GM13977 (cell line): ENCODE measurements around the gene BAD.
A peak's percentile ranks its signal among the peaks of the same experiment; 100 is the strongest.

Experiments
- DNase-seq: peaks from one replicate; pipeline ENCODE4 v3.0.0; 2012; ENCODE audit warnings: low spot score
- in situ Hi-C: fragments of 300-500 bp; cut with MboI; formaldehyde crosslinking; loops from one replicate; pipeline ENCODE4 v1.12.0; 2022; ENCODE audit warnings: low sequenced_read_pairs, low pct_unique_long_range_greater_than_20kb, mixed read lengths, inconsistent platforms; ENCODE audit not compliant: unreplicated experiment
- TF ChIP-seq, protein P1 (sequence below): IDR thresholded peaks from 2 replicates; pipeline ENCODE4 v1.5.1; 2012; ENCODE audit warnings: mild to moderate bottlenecking, control low read depth; ENCODE audit not compliant: insufficient read depth; ENCODE audit errors: extremely low read depth, missing control alignments

BAD gene

DNA sequence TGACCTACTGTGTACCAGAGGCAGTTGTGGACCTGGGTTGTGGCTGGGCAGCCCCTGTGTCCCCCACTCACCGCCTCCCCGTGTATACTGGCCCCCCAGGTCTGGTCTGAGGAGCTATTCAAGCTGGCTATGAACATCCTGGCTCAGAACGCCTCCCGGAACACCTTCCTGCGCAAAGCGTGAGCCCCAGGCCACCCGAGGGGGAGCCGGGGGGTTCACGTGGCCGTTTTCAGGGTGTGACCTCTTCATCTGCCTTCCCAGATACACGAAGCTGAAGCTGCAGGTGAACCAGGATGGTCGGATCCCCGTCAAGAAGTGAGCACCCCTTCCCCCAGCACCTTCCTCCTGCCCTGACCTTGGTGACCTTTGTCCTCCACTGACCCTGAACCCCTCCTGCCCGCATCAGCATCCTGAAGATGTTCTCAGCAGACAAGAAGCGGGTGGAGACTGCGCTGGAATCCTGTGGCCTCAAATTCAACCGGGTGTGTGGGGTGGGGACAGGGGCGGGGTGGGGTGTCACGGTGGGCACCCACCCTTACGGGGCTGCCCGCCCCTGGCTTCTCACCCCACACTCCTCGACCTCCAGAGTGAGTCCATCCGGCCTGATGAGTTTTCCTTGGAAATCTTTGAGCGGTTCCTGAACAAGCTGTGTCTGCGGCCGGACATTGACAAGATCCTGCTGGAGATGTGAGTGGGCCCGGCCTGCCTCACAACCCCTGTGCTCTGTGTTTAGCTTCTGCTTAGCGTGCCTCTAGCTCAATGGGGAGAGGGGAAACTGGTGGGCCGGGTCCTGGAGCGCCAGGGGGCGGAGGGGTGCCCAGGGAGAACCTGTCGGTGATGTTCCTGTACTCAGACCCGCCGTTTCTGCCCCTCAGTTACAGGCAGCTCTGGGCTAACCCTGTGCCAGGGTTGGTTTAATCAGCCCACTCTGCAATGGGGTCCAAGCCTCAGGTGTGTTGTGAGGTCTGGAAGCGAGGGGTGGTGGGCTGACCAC lies 29.0 kb downstream of the BAD start:
- no peak for DNase-seq
- in situ Hi-C loops = no loop called here
- TF ChIP-seq, protein P1, sequence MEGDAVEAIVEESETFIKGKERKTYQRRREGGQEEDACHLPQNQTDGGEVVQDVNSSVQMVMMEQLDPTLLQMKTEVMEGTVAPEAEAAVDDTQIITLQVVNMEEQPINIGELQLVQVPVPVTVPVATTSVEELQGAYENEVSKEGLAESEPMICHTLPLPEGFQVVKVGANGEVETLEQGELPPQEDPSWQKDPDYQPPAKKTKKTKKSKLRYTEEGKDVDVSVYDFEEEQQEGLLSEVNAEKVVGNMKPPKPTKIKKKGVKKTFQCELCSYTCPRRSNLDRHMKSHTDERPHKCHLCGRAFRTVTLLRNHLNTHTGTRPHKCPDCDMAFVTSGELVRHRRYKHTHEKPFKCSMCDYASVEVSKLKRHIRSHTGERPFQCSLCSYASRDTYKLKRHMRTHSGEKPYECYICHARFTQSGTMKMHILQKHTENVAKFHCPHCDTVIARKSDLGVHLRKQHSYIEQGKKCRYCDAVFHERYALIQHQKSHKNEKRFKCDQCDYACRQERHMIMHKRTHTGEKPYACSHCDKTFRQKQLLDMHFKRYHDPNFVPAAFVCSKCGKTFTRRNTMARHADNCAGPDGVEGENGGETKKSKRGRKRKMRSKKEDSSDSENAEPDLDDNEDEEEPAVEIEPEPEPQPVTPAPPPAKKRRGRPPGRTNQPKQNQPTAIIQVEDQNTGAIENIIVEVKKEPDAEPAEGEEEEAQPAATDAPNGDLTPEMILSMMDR = no peak

DNA sequence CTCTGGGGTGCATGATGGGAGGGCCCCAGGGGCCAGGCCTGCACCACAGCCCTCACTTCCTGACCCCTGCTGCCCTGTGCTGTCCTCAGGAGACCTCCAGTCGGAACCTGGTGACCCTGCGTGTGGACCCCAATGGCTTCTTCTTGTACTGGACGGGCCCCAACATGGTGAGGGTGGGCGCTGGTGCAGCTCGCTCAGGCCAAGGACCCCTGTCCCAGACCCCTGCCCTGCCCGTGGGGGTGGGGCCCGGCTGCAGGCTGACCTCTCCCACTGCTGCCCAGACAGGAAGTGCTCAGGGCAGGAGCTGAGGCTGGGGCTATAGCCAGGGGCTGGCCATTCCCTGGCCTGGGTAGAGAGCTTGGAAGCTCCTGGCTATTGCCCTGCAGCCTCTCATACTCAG lies 30.1 kb downstream of the BAD start:
- in situ Hi-C loops = no loop called here

DNA sequence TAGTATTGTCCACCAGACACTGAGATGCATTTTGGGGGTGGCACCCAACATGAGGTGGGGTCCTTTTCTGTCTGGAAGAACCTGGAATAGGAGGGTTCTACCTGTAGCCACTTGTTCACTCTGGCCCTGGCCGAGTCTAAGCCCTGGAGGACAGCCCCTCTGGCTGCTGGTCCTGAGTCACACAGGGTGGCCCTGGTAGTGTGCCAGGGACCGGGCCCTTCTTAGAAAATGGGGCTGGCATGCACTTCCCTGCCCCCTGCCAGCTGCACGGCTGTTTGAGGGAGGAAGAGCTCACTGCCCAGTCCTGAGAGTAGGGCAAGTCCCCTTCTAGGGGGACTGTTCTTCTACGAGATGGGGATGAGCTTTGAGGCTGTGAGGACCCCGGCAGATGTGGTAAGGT lies 31.0 kb downstream of the BAD start:
- in situ Hi-C loops = no loop called here
- TF ChIP-seq, protein P1 = no peak
- no peak for DNase-seq

More for the DNA sequence above, 30.1 kb downstream of the BAD start:
- TF ChIP-seq, protein P1 = no peak
- no peak for DNase-seq

DNA sequence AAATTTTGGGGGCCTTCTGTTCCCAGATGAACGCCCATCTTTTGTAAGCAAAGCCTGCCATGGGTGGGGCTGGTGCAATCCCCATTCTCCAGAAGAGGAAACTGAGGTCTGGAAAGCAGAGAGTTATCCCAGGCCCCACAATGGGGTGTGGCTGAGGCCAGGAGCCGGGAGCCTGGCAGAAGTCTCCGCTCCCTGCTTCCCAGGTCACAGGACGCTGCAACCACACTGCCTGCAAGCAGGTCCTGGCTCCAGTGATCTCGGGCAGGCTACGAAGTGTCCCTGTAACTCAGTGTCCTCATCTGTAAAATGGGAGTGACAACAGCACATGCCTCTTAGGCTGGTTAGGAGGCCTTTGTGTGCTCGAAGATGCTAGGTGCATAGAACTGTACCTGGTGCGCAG lies 31.4 kb downstream of the BAD start:
- in situ Hi-C loops = no loop called here

DNA sequence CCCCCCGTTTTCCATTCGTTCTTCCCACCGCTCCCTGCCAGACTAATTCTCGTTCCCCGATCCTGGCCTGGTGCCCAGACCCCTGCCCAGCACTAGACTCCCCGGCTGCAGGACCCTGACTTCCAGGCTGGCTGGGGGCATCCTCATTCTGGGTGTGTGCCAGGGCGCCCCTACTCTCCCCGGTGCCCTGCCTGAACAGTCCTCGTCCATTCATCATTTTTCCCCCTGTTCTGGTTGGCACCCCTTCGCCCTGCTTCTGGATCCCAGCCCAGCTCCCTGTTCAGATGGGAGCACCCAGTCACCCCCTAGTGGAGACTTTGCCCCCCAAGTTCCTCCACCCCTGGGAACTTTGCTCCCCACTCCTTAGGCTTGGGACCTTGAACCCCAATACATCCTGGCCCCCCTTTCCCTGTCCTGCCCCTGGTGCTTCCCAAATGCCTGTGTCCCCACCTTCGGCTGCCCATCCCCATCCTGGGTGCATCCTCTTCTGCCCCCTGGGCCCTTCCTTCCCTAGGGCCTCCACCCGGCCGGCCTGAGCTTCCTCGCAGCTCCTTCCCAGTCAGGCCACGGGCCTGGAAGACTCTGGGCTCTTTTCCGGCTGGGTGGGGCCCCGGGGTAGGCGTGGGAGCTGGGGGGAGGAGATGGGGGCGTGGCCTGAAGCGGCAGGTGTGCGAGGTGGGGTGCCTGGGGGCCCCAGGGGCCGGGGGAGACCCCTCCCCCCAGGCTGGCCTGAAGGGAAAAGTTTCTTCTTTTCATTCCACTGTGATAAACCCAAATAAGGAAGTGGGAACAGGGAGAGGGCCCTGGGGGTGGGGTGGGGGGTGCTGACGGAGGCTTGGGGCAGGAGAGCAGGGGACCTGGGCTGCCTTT lies 32.2 kb downstream of the BAD start:
- DNase-seq = peak; percentile 70
- TF ChIP-seq, protein P1 = peak; percentile 40
- in situ Hi-C loops = no loop called here

More for the DNA sequence above, 31.4 kb downstream of the BAD start:
- TF ChIP-seq, protein P1 = no peak
- DNase-seq = no peak

DNA sequence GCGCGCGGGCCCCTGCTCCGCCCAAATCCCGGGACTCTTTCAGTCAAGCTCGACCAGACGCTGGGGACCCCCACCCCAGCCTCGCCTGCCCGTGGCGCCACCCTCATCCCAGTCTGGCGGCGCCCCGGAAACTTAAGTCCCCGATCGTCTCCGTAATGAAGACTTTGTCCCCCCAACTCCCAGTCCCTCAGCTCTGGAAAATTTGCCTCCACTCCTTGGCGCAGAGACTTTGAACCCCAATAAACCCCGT lies 32.8 kb downstream of the BAD start:
- no peak for DNase-seq
- in situ Hi-C loops = no loop called here
- TF ChIP-seq, protein P1 = no peak
